ENCODE measurements around the gene KIF23. TPM values are rescaled to one million over a fixed set of nuclear protein-coding genes. Genes with fewer than 3 reads are reported as not detected.

Gene KIF23
- total and polyA plus RNA-seq, 2 experiments from 2014 or later: 12.3 to 58.9 TPM

GRCh38 chr15:69496001-69496400, 81.9 kb downstream of the KIF23 start:
- no peak for DNase-seq (ENCODE audit: low read depth in 1 of 2, low spot score in 1 of 2)

GRCh38 chr15:69497076-69497475, 82.9 kb downstream of the KIF23 start:
- no peak for TF ChIP-seq CTCF (IDR thresholded peaks at IDR 0.05; ENCODE audit: low read depth, low read length)
- no peaks in the 10 kb centered on the region for H3K27me3 ChIP-seq
- no peaks in the 10 kb centered on the region for H3K36me3 ChIP-seq
- no peak overlapping the region for H3K27ac ChIP-seq
- no peak overlapping the region for H3K4me3 ChIP-seq
- H3K9me3 ChIP-seq (ENCODE audit: low read depth): no peaks in the 10 kb centered on the region
- H3K4me1 ChIP-seq (ENCODE audit: low read depth): peaks cover 24% of the 10 kb centered on the region
- DNase-seq (ENCODE audit: low read depth in 1 of 2, low spot score in 1 of 2): no peak

More at GRCh38 chr15:69496001-69496400, 81.9 kb downstream of the KIF23 start:
- Histone ChIP-seq H3K9me3 (ENCODE audit: low read depth) (no peaks in the 10 kb centered on the region), H3K4me3 (no peak overlapping the region), H3K36me3 (no peaks in the 10 kb centered on the region), H3K27ac (no peak overlapping the region), H3K27me3 (no peaks in the 10 kb centered on the region), H3K4me1 (ENCODE audit: low read depth) (peaks cover 24% of the 10 kb centered on the region)
- no peak for TF ChIP-seq CTCF (IDR thresholded peaks at IDR 0.05; ENCODE audit: low read depth, low read length)

GRCh38 chr15:69497667-69498066, 83.5 kb downstream of the KIF23 start:
- Histone ChIP-seq H3K4me3 (no peak overlapping the region), H3K27me3 (no peaks in the 10 kb centered on the region), H3K9me3 (ENCODE audit: low read depth) (no peaks in the 10 kb centered on the region), H3K4me1 (ENCODE audit: low read depth) (peaks cover 24% of the 10 kb centered on the region), H3K27ac (no peak overlapping the region), H3K36me3 (no peaks in the 10 kb centered on the region)
- DNase-seq (ENCODE audit: low read depth in 1 of 2, low spot score in 1 of 2): no peak
- TF ChIP-seq CTCF (IDR thresholded peaks at IDR 0.05; ENCODE audit: low read depth, low read length): no peak

Other genes starting within 250 kb of the KIF23 start
- 0.25 and 0.39 TPM in 2 replicates for gene PAQR5, start 115.4 kb upstream of the KIF23 start, total RNA-seq
- gene PAQR5, start 115.4 kb upstream of the KIF23 start, polyA plus RNA-seq: 0.18 and 1.3 TPM in 2 replicates
- 303 and 361 TPM in 2 replicates for gene RPLP1, start 38.5 kb downstream of the KIF23 start, total RNA-seq
- gene RPLP1, start 38.5 kb downstream of the KIF23 start, polyA plus RNA-seq: 967 and 994 TPM in 2 replicates